ENCODE measurements around the gene ADIPOR2.

DNA sequence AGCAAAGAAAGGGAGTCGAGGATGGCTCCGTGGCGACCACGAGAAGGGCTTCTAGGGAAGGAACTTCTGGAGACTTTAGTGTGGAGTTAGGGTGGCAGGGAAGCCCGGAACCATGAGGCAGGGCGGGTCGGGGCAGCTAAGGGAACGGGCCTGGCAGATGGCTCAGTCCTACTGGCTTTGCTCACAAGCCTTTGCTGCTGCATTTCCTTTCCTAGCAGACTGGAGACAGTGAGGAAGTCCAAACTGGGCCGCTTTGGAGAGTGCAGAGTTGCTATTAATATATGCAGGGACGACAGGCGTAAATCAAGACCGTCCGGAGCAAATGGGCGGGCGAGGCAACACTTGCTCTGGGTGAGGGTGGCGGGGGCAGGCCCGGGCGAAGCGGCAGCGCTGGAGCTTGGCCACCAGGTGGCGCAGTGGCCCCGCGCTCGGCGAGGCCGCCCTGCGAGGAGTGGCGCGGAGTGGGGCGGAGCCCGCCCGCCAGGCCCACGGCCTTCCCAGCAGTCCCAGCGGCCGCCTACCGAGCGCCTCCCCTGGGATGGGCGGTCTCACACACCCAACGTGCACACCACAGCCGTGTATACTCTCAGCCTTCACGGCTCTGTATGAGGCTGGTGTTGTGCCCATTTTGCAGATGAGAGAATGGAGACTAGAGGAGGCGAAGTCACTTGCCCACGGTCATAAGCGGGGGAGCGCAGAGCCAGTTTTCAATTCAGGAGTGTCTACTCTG lies 105.1 kb downstream of the ADIPOR2 start:
- TF ChIP-seq CTCF (IDR thresholded peaks at IDR 0.05) = peak; percentile 92 to 100 (median 99)
- TF ChIP-seq POLR2A (IDR thresholded peaks at IDR 0.05) = peak in 1 of 2 donors; percentile 70
